ENCODE data around the gene LTBP2. TPM values are rescaled to one million over a fixed set of nuclear protein-coding genes. Genes with fewer than 3 reads are reported as not detected.

The LTBP2 gene
- total RNA-seq, 3 donors from 2014 or later (not counting 1 experiment from before 2014, with no cell fraction given): 2.1 to 3.7 (median 3.0) TPM

DNA sequence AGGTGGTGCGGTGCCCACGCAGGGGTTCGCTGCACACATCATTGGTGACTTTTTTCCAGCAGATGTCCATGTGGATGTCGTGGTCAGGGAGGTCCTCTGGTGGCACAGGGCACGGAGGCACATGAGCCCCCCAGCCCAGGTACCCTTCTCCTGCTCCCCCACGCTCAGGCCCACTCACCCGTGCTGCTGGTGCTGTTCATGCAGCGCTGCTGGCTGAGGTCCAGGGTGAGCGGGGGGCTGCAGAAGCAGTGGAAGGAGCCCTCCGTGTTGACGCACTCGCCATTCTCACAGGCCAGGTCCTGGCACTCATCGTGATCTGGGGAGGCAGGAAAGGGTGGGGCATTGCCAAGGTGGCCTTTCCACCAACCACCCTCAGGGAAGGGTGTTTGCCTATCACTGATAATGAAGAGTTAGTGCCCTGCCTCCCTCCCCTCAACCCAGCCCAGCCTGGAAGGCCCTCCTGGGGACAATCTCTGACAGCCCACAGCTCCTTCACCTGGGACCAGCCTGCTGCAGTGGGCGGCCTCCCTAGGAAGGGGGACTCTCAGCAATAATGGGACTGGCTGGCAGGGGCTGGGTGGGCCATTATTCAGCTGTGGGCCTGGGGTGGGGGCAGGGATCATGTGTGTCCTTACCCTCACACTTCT is 108.6 kb downstream of the LTBP2 start:
- 89% methylated on average over 14 of the region's 14 CpGs for WGBS (ENCODE audit: insufficient coverage)
- no peak for DNase-seq
- Mint-ChIP-seq H3K4me1 (peaks cover 0 to 8% of the 10 kb centered on the region in 2 donors), H3K27me3 (ENCODE audit: low read depth in 2 of 2) (no peaks in the 10 kb centered on the region), H3K4me3 (no peak overlapping the region), H3K27ac (no peak overlapping the region), H3K9me3 (no peaks in the 10 kb centered on the region), H3K36me3 (no peaks in the 10 kb centered on the region)
- H3K4me1 ChIP-seq (ENCODE audit: control insufficient read depth, insufficient read depth, low read length): no peaks in the 10 kb centered on the region
- TF ChIP-seq, protein P1, sequence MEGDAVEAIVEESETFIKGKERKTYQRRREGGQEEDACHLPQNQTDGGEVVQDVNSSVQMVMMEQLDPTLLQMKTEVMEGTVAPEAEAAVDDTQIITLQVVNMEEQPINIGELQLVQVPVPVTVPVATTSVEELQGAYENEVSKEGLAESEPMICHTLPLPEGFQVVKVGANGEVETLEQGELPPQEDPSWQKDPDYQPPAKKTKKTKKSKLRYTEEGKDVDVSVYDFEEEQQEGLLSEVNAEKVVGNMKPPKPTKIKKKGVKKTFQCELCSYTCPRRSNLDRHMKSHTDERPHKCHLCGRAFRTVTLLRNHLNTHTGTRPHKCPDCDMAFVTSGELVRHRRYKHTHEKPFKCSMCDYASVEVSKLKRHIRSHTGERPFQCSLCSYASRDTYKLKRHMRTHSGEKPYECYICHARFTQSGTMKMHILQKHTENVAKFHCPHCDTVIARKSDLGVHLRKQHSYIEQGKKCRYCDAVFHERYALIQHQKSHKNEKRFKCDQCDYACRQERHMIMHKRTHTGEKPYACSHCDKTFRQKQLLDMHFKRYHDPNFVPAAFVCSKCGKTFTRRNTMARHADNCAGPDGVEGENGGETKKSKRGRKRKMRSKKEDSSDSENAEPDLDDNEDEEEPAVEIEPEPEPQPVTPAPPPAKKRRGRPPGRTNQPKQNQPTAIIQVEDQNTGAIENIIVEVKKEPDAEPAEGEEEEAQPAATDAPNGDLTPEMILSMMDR (IDR thresholded peaks at IDR 0.05): no peak
- H3K27me3 ChIP-seq (ENCODE audit: control insufficient read depth, insufficient read depth, low read length): no peaks in the 10 kb centered on the region
- intact Hi-C loops (cut with micrococcal nuclease): no loop called here
- no peaks in the 10 kb centered on the region for H3K36me3 ChIP-seq (ENCODE audit: control insufficient read depth, insufficient read depth, low read length)
- H3K4me3 ChIP-seq (ENCODE audit: low read length): no peak overlapping the region
- no peak for ATAC-seq
- no peaks in the 10 kb centered on the region for H3K9me3 ChIP-seq (ENCODE audit: control insufficient read depth, insufficient read depth, low read length)
- no peak overlapping the region for H3K27ac ChIP-seq (ENCODE audit: low read length)

- no peaks in the 10 kb centered on the region for H3K27me3 ChIP-seq (ENCODE audit: control insufficient read depth, insufficient read depth, low read length)
- Mint-ChIP-seq H3K27me3 (ENCODE audit: low read depth in 2 of 2) (no peaks in the 10 kb centered on the region), H3K27ac (no peak overlapping the region), H3K4me1 (peaks cover 0 to 2% of the 10 kb centered on the region in 2 donors), H3K36me3 (no peaks in the 10 kb centered on the region), H3K9me3 (no peaks in the 10 kb centered on the region), H3K4me3 (no peak overlapping the region)
- ATAC-seq (no peak), DNase-seq (no peak)
- H3K36me3 ChIP-seq (ENCODE audit: control insufficient read depth, insufficient read depth, low read length): no peaks in the 10 kb centered on the region
- H3K27ac ChIP-seq (ENCODE audit: low read length): no peak overlapping the region
- intact Hi-C loops (cut with micrococcal nuclease): no loop called here
- WGBS (ENCODE audit: insufficient coverage): 91% methylated on average over 20 of the region's 21 CpGs
- H3K9me3 ChIP-seq (ENCODE audit: control insufficient read depth, insufficient read depth, low read length): no peaks in the 10 kb centered on the region
- TF ChIP-seq, protein P1 (IDR thresholded peaks at IDR 0.05): no peak
- no peaks in the 10 kb centered on the region for H3K4me1 ChIP-seq (ENCODE audit: control insufficient read depth, insufficient read depth, low read length)
- no peak overlapping the region for H3K4me3 ChIP-seq (ENCODE audit: low read length)
These were observed 109.6 kb downstream of the LTBP2 start for GRCh38 chr14:74502236-74503019.

- ATAC-seq (no peak), DNase-seq (no peak)
- Histone ChIP-seq H3K27me3 (ENCODE audit: control insufficient read depth, insufficient read depth, low read length) (no peaks in the 10 kb centered on the region), H3K4me3 (ENCODE audit: low read length) (no peak overlapping the region), H3K9me3 (ENCODE audit: control insufficient read depth, insufficient read depth, low read length) (no peaks in the 10 kb centered on the region), H3K36me3 (ENCODE audit: control insufficient read depth, insufficient read depth, low read length) (no peaks in the 10 kb centered on the region), H3K27ac (ENCODE audit: low read length) (no peak overlapping the region), H3K4me1 (ENCODE audit: control insufficient read depth, insufficient read depth, low read length) (no peaks in the 10 kb centered on the region)
- Mint-ChIP-seq H3K27me3 (ENCODE audit: low read depth in 2 of 2) (no peaks in the 10 kb centered on the region), H3K4me1 (no peaks in the 10 kb centered on the region), H3K36me3 (no peaks in the 10 kb centered on the region), H3K27ac (no peak overlapping the region), H3K9me3 (no peaks in the 10 kb centered on the region), H3K4me3 (no peak overlapping the region)
- intact Hi-C loops (cut with micrococcal nuclease): no loop called here
- 74% methylated on average over 3 of the region's 5 CpGs for WGBS (ENCODE audit: insufficient coverage)
- TF ChIP-seq, protein P1 (IDR thresholded peaks at IDR 0.05): no peak
These were observed 110.3 kb downstream of the LTBP2 start for GRCh38 chr14:74501691-74502090.
